ENCODE data around the gene CTIF.

The CTIF gene

GRCh38 chr18:48575658-48576456 lies 37.0 kb downstream of the CTIF start:
- no peak for DNase-seq

DNA sequence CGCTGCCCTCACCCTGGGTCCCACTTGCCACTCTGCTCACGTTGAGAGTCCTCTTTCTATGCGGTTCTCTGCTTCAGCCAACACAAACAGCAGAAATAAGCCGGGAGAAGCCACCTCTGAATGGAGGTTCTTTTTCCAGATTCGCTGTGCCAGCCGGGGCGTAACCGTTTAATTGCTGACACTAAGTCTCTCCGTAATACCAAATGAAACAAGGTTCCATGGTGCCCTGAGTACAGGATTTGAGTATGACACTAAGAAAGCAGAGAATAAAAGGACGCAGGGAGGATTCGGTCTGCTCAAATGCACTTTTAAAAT lies 37.6 kb downstream of the CTIF start:
- DNase-seq = no peak

- no peak for DNase-seq
Observed at GRCh38 chr18:48577478-48578190, 38.8 kb downstream of the CTIF start.

DNA sequence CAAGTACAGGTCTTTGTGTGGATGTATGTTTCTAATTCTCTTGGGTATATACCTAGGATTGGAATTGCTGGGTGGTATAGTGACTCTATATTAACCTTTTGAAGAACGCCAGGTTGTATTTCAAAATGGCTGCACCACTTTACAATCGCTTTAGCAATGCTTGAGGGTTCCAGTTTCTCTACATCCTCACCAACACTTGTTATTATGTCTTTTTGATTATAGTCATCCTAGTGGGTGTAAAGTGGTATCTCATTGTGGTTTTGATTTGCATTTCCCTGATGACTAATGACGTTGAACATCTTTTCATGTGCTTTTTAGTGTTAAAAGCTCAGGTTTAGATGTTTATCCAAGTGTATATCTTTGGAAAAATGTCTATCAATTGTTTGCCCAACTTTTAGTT lies 39.5 kb downstream of the CTIF start:
- no peak for DNase-seq

DNA sequence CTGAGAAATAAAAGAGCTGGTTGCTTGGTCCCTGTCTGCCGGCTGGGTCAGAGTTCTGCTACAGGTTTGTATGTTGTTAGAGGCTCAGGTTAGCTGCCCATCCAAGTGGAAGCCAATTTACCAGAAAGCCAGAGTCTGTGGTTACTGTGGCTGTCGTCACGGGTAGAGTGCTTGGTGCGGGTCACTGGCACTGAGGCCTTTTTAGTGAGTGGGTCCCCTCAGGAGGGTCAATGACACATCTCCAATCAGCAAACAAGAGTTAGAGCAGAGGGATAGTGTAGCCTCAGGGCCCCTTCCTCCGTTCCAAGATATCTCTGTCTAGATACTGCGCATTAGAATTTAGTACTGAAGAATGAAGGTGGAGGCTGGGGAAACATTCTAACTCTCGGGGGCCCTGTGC lies 41.2 kb downstream of the CTIF start:
- no peak for DNase-seq

DNA sequence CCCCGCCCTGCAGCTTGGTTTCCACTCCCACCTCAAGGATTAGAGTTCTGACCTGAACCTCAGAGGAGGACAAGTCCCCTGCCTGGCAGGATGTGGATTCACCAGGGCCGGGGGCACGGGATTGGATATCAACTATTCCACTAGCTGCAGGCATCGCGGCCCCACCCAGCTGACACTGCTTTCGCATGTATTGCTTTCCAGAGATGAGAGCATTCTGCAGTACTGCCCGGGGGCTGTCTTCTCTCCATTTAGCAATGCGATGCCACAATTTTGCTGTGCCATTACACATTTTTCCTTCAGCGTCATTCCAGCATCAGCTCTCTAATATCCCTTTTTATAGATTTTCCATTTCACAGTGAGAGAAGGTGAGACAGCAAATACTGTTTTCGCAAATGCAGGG lies 42.0 kb downstream of the CTIF start:
- DNase-seq = no peak

GRCh38 chr18:48581206-48581605 lies 42.4 kb downstream of the CTIF start:
- DNase-seq = no peak

DNA sequence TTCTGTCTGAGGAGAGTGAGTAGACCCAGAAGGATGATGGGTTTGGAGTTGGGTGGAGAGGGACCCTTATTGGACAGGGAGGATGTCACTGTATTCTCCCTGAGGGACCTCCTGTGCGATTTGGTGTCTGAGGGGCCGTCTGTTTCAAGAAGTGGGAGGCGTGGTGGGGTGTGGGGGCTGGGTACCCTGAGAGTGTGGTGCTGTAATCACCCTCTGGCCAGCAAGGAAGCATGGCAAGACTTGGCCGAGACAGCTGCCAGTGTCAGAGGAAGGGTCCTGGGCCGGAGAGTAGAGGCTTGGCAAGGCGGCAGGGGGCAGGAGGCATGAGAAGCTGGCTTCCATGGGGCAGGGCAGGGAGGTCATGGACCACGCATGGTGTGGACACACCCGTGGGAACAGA lies 43.1 kb downstream of the CTIF start:
- DNase-seq = no peak

GRCh38 chr18:48582946-48583345 lies 44.1 kb downstream of the CTIF start:
- DNase-seq = no peak

DNA sequence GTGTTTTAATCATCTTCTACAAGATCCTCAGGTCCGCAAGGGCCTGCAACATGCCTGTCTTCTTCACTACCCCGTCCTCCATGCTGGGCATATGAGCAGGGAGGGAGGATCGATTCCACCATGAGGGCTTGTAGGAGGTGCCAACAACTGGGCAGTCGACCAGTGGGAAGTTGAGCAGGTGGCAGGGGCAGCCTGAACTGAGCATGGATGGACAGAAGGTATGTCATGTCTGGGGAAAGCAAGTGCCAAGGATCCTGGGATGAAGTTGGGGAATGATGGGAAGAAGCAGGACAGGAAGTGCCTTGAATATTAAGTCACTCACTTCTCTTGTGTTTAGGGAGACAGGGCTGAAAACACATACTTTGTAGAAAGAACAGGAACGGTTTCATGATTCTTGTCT lies 44.7 kb downstream of the CTIF start:
- DNase-seq = no peak

DNA sequence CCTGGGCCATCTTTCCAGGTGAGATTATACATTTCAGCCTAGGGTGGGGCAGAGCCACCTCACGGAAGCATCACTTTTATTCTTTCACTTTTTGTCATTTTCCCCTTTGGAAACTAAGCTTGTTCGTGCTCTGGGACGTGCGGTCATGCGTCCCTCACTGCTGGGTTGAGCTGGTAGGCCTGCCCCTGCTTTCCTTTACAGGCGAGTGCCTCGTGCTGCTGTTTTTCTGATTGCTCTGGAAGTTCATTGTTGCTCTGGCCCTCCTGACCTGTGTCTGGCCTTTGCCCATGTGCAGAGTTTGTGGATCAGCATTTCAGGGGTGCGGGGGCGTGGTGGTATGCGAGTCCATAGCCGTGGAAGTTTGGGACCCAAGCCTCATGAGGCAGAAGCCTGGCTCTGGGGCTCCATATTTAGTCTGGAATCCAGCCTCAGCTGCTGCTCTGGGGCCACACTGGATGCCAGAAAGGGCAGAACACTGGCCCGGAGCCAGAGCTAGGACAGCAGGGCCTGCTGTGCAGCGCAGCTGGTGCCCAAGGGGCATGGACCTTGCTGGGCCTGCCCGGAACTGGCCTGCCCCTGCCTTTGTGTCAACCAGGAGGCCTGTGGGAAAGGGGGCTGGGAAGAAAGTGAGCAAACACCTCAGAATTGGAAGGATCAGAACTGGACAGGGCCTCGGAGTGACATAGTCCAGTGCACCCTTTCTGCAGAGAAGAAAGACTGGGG lies 51.1 kb downstream of the CTIF start:
- DNase-seq = no peak

DNA sequence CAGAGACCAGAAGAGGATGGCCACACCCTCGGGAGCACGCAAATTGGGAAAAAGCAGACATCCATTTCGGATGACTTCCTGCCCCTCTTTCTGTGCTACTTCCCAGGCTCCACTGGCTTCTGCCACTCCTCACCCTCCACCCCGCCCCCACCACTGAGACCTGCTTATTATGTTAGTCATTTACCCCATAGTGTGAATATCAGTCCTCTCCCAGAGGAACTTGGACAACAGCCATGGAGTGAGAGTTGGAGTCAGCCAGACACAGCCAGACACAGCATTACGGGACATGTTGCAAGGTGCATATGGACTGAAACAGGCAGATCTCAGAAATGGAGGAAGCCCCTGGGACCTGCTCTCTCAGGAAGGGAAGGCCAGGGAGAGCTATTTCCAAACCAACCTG lies 51.8 kb downstream of the CTIF start:
- DNase-seq = peak; percentile 88

GRCh38 chr18:48592540-48593171 lies 53.8 kb downstream of the CTIF start:
- no peak for DNase-seq

GRCh38 chr18:48594471-48595094 lies 55.8 kb downstream of the CTIF start:
- DNase-seq = no peak

GRCh38 chr18:48595703-48596218 lies 56.9 kb downstream of the CTIF start:
- no peak for DNase-seq

DNA sequence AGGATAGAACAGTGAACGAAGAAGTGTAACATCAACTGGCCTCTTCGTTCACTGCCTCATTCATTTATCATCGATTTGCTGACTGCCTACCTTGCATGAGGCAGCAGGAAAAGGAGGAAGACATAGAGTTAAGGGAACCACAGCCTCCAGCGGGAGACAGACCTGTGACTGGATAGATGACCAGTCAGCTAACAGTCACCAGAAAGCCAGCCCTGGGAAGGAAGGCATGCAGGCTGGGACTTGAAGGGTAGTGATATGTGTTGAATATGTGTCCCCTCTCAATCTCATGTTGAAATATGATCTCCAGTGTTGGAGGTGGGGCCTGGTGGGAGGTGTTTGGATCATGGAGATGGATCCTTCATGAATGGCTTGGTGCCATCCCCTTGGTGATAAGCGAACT lies 58.3 kb downstream of the CTIF start:
- no peak for DNase-seq

DNA sequence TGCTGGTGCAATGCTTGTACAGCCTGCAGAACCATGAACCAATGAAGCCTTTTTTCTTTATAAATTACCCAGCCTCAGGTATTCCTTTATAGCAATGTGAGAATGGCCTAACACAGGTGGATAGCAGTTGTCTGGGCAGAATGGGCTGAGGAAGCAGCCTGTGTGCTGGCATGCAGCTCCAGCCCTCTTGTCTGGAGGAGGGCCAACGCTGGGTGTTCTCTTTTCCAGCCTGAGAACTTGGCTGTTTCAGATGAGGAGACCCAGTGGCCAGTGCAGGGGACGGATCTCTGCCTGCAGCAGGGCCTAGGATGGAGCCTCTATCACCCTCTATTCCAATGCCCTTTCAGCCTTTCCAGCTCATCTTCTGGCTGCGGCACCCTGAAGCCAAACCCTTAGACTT lies 58.8 kb downstream of the CTIF start:
- no peak for DNase-seq

- no peak for DNase-seq
Observed at GRCh38 chr18:48599391-48599790, 60.6 kb downstream of the CTIF start.

GRCh38 chr18:48600046-48600445 lies 61.2 kb downstream of the CTIF start:
- DNase-seq = no peak

DNA sequence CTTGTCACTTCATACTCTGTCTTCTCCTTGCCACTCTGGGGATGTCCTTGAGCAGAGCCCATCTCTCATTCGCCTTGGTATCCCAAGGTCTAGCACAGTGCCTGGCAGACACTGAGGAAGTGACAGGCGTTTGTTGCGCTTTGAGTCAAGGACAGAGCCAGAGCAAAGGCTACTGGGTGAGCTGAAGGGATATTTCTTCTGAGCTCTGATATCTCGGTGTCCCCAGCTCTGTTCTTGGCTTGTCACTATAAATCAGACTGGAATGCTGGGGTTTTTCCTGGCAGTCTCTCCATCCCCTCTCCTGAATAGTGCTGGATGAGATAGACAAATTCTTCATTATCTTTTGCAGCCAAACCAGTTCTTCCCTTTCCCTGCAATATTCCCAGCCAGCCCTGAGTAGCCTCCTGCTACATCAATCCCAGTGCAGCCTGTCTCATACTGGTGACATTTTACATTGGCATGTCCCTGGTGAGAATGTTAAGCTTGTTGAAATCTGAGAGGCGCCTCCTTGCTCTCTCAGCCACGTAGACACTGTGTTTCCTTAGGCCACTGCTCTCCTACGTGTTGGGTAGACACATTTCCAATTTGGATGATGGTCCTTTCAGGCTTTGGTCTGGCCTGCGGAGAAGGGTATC lies 61.7 kb downstream of the CTIF start:
- DNase-seq = no peak

DNA sequence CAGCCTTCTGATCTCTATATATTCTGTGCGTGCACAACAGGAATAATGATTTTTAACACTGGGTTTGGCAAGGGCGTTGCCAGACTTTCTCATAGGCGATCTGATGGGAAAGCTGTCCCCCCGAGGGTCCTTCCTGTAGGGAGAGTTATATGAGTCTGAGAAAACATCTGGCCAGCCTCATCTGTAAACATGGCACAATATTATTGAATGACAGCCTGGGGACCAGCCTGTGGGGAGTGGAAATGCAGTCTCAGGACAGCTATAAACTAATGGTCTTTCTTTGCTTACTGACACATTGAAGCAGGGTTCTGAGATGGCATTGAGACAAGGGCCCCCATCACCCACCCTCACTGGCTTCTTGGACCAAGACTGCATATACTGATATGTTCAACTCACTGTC lies 62.5 kb downstream of the CTIF start:
- no peak for DNase-seq

DNA sequence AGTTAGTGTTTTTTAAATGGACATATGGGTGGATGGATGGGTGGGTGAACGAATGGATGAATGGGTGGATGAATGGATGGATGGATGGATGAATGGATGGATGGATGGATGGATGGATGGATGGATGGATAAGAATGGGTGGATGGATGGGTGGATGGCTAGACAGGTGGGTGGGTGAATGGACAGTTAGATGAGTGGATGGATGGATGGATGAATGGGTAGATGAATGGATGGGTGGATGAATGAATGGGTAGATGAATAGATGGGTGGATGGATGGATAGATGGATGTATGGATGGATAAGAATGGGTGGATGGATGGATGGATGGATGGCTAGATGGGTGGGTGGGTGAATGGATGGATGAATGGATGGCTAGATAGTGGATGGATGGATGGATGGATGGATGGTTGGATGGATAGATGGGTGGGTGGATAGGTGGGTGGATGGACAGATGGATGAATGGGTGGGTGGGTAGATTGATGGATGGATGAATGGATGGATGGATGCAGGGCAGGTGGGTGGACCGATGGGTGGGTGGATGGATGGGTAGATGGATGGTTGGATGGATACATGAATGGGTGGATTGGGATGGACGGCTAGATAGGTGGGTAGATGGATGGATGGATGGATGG lies 64.0 kb downstream of the CTIF start:
- no peak for DNase-seq

Measured in HCEC 1CT (cell line).